ENCODE measurements around the gene SSTR4.

The SSTR4 gene

GRCh38 chr20:23065266-23066201 is 30.4 kb downstream of the SSTR4 start:
- DNase-seq (ENCODE audit: low read depth in 2 of 2), result no peak

GRCh38 chr20:23066772-23067171 is 31.7 kb downstream of the SSTR4 start:
- no peak for DNase-seq (ENCODE audit: low read depth in 2 of 2)

GRCh38 chr20:23068283-23068682 is 33.2 kb downstream of the SSTR4 start:
- no peak for DNase-seq (ENCODE audit: low read depth in 2 of 2)

GRCh38 chr20:23069108-23069507 is 34.0 kb downstream of the SSTR4 start:
- DNase-seq (ENCODE audit: low read depth in 2 of 2), result no peak

GRCh38 chr20:23071398-23071797 is 36.3 kb downstream of the SSTR4 start:
- no peak for DNase-seq (ENCODE audit: low read depth in 2 of 2)

- DNase-seq (ENCODE audit: low read depth in 2 of 2), result no peak
Observed at GRCh38 chr20:23071996-23072395, 36.9 kb downstream of the SSTR4 start.

- DNase-seq (ENCODE audit: low read depth in 2 of 2), result no peak
Observed at GRCh38 chr20:23072892-23073586, 37.9 kb downstream of the SSTR4 start.

GRCh38 chr20:23074052-23074451 is 38.9 kb downstream of the SSTR4 start:
- no peak for DNase-seq (ENCODE audit: low read depth in 2 of 2)

GRCh38 chr20:23077277-23077676 is 42.2 kb downstream of the SSTR4 start:
- DNase-seq (ENCODE audit: low read depth in 2 of 2), result no peak

GRCh38 chr20:23078351-23079015 is 43.4 kb downstream of the SSTR4 start:
- no peak for DNase-seq (ENCODE audit: low read depth in 2 of 2)

GRCh38 chr20:23079016-23079351 is 43.9 kb downstream of the SSTR4 start:
- no peak for DNase-seq (ENCODE audit: low read depth in 2 of 2)

GRCh38 chr20:23079926-23080325 is 44.8 kb downstream of the SSTR4 start:
- DNase-seq (ENCODE audit: low read depth in 2 of 2), result no peak

- DNase-seq (ENCODE audit: low read depth in 2 of 2), result no peak
Observed at GRCh38 chr20:23080521-23080920, 45.4 kb downstream of the SSTR4 start.

- DNase-seq (ENCODE audit: low read depth in 2 of 2), result no peak
Observed at GRCh38 chr20:23081263-23081819, 46.2 kb downstream of the SSTR4 start.

- no peak for DNase-seq (ENCODE audit: low read depth in 2 of 2)
Observed at GRCh38 chr20:23082846-23083552, 47.9 kb downstream of the SSTR4 start.

GRCh38 chr20:23083553-23084220 is 48.6 kb downstream of the SSTR4 start:
- DNase-seq (ENCODE audit: low read depth in 2 of 2), result no peak

GRCh38 chr20:23084282-23084844 is 49.3 kb downstream of the SSTR4 start:
- DNase-seq (ENCODE audit: low read depth in 2 of 2), result no peak

- no peak for DNase-seq (ENCODE audit: low read depth in 2 of 2)
Observed at GRCh38 chr20:23084845-23085365, 49.8 kb downstream of the SSTR4 start.

GRCh38 chr20:23085436-23086055 is 50.4 kb downstream of the SSTR4 start:
- no peak for DNase-seq (ENCODE audit: low read depth in 2 of 2)

GRCh38 chr20:23086056-23086566 is 51.0 kb downstream of the SSTR4 start, which contains the start of gene CD93:
TSS of gene CD93 (minus strand) at chr20:23086324. CDS start at chr20:23086192, 132 bp downstream.
- DNase-seq (ENCODE audit: low read depth in 2 of 2), result no peak

Data from stimulated activated CD4-positive, alpha-beta T cell treated with anti-CD3 and anti-CD28 coated beads, Interleukin-1b, Interleukin-23, amount 100 ng/mL, for 1 hour (primary cell).